Renal cortex interstitium (tissue), 11 donors: ENCODE measurements around the gene POTEH. TPM values are rescaled to one million over a fixed set of nuclear protein-coding genes. Genes with fewer than 3 reads are reported as not detected.
"Not testable (repeated sequence)": the region's sequence is repeated elsewhere in the genome, so short reads cannot be mapped to it uniquely, and the experiment has no call there.

ENCODE experiments used
- DNase-seq, 11 donors: peaks; one replicate each; pipeline ENCODE4 v3.0.0-alpha.2; 2013; ENCODE audit warnings: low read depth in 9 of 11, low spot score in 4 of 11; ENCODE audit errors: extremely low read depth in 1 of 11
- polyA plus RNA-seq, 3 donors: library from polyadenylated mRNA; unstranded; fragments of 120-200 nt; gene quantifications; one replicate each; pipeline ENCODE4 v1.2.1, GENCODE V29; 2013; ENCODE audit not compliant: insufficient read length in 3 of 3

POTEH gene
- polyA plus RNA-seq, 3 donors, result not detected

DNA sequence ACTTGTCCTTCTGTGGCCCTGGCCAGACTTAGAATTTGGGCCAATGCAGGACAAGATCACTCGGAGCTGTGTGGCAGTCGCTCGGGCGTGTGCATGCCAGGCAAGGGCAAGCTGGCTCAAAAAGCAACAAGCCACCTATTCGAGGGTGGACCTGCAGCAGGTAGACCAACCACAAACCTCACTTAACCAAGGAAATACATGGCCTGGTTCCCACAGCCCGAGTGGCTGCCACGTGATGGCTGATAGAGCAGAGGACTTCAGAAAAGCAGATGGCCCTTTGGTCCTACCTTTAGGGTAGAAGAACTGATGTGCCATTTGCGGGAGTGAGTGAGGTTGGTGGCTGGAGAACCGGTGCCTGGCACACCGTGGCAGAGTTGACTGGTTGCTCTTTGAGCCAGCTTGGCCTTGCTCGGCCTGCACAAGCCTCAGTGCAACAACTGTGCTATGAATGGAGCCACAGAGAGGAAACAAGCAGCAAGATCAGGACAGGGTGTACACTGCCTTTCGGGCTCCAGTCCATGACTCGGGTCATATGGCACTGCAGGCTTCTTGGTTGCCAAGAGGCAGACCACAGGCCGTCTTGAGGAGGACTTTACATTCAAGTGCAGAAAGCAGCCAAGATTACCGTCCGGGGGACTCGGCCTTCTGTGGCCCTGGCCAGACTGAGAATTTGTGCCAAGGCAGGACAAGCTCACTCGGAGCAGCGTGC, 39.5 kb downstream of the POTEH start:
- not testable (repeated sequence) for DNase-seq

GRCh38 chr22:15731023-15731422, 41.2 kb downstream of the POTEH start:
- not testable (repeated sequence) for DNase-seq

DNA sequence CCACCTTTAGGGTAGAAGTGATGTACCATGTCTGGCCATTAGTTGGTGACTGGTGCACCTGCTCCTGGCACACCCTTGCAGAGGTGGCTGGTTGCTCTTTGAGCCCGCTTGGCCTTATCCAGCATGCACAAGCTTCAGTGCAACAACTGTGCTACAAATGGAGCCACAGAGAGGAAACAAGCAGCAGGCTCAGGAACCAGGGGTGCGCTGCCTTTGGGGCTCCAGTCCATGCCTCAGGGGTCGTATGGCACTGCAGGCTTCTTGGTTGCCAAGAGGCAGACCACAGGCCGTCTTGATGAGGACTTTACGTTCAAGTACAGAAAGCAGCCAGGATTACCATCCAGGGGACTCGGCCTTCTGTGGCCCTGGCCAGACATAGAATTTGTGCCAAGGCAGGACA, 44.6 kb downstream of the POTEH start:
- DNase-seq, result not testable (repeated sequence)

DNA sequence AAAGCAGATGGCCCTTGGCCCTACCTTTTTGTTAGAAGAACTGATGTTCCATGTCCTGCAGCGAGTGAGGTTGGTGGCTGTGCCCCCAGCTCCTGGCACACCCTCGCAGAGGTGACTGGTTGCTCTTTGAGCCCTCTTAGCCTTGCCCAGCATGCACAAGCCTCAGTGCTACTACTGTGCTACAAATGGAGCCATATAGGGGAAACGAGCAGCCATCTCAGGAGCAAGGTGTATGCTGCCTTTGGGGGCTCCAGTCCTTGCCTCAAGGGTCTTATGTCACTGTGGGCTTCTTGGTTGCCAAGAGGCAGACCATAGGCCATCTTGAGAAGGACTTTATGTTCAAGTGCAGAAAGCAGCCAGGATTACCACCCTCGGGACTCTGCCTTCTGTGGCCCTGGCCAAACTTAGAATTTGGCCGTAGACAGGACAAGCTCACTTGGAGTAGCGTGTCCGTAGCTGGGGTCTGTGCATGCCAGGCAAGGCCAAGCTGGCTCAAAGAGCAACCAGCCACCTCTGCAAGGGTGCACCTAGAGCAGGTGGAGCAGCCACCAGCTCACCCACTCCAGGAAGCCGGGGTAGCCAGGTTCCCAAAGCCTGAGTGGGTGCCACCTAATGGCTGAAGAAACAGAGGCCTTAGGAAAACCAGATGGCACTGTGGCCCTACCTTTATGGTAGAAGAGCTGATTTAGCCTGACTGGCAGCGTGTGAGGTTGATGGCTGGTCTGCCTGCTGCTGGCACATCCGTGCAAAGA, 48.5 kb downstream of the POTEH start:
- not testable (repeated sequence) for DNase-seq

DNA sequence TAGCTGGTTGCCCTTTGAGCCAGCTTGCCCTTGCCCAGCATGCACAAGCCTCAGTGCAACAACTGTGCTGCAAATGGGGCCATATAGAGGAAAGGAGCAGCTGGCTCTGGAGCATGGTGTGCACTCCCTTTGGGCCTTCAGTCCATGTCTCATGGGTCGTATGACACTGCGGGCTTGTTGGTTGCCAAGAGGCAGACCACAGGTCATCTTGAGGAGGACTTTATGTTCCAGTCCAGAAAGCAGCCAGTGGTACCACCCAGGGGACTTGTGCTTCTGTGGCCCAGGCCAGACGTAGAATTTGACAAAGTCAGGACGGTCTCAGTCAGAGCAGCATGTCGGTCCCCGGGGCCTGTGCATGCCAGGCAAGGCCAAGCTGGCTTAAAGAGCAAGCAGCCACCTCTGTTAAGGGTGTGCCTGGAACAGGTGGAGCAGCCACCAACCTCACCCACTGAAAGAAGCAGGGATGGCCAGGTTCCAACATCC, 49.1 kb downstream of the POTEH start:
- not testable (repeated sequence) for DNase-seq

- DNase-seq, result not testable (repeated sequence)
Measured at GRCh38 chr22:15747636-15748323, 58.0 kb downstream of the POTEH start.

GRCh38 chr22:15749181-15749970, 59.5 kb downstream of the POTEH start:
- not testable (repeated sequence) for DNase-seq

GRCh38 chr22:15759443-15760097, 69.7 kb downstream of the POTEH start:
- DNase-seq, result not testable (repeated sequence)

DNA sequence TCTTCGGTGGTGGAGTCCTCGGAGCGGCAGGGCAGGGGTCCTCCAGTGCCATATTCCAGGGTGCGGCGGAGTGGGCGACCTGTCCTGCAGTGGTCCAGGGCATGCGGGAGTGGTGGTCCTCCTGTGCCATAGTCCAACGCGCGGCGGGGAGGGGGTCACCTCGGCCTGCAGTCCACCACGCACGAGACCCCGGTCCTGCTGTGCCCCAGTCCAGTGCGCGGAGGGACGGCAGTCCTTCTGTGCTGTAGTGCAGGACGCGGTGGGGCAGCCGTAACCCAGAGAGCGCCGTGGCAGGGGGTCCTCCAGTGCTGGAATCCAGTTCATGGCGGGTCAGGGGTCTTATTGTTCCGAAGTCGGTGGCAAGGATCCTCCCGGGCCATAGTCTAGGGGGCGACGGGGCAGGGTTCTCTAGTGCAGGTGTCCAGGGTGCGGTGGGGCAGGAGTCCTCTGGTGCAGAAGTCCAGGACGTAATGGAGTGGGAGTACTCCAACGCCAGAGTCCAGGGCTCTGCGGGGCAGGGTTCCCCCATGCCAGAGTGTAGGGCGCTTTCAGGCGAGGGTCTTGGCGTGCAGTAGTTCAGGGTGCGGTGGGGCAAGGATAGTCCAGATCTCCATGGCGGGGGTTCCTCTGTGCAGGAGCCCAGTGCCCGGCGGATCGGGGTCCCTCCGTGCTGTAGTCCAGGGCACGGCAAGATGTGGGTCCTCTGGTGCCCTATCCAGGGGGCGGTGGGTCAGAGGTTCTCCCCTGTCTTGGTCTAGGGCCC, 70.7 kb downstream of the POTEH start:
- DNase-seq, result not testable (repeated sequence)

DNA sequence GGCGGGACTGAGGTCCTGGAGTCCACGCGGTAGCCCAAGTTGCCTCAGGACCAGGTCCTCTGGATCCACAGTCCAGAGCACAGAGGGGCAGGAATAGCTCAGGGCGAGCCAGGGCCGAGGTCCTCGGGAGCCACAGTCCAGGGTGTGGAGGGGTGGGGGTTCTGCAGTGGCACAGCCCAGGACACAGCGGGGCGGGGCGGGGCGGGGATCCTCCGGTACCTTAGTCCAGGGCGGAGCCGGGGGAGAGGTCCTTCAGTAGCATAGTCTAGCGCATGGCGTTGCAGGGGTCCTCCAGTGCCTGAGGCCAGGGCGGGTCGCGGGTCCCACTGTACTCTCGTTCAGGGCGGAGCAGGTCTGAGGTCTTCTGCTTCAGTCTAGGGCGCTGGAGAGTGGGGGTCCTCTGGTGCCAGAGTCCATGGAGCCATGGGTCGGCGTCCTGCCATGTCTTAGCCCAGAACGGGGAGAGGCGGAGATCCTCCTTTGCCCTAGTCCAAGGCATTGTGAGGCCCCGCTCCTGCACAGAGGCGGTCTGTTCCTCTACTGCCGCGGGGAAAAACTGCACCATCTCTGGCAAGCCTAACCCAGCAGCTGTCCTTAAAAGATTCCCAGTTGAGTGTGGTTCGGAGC, 71.4 kb downstream of the POTEH start:
- not testable (repeated sequence) for DNase-seq

GRCh38 chr22:15763559-15763958, 73.7 kb downstream of the POTEH start:
- not testable (repeated sequence) for DNase-seq

Other genes with a start within 250 kb of the POTEH start
- gene OR11H1, start 161.8 kb upstream of the POTEH start, polyA plus RNA-seq, result not detected